Effector memory CD4-positive, alpha-beta T cell (primary cell): Measurements from ENCODE around the gene SEC61B.
"Not testable (repeated sequence)": the region's sequence is repeated elsewhere in the genome, so short reads cannot be mapped to it uniquely, and the experiment has no call there.

Source experiments
- DNase-seq, 3 donors: peaks; one replicate each; pipeline ENCODE4 v3.0.0-alpha.2; 2020
- H3K27ac ChIP-seq: 2 replicates; pipeline ENCODE4 v1.7.0; 2013; ENCODE audit warnings: mild to moderate bottlenecking, low read length, moderate library complexity; ENCODE audit not compliant: insufficient read depth, poor library complexity, severe bottlenecking
- H3K27me3 ChIP-seq: replicated peaks from 2 replicates; pipeline ENCODE4 v1.7.0; 2013; ENCODE audit warnings: mild to moderate bottlenecking, low read length; ENCODE audit not compliant: insufficient read depth, control insufficient read depth, poor library complexity, severe bottlenecking
- H3K36me3 ChIP-seq: 2 replicates; pipeline ENCODE4 v1.7.0; 2013; ENCODE audit warnings: mild to moderate bottlenecking, low read length, moderate library complexity; ENCODE audit not compliant: control insufficient read depth, insufficient read depth
- H3K4me1 ChIP-seq: 2 replicates; pipeline ENCODE4 v1.7.0; 2013; ENCODE audit warnings: low read length, mild to moderate bottlenecking; ENCODE audit not compliant: control insufficient read depth, insufficient read depth, poor library complexity, severe bottlenecking
- H3K4me3 ChIP-seq: 2 replicates; pipeline ENCODE4 v1.7.0; 2013; ENCODE audit warnings: low read length, low read depth, mild to moderate bottlenecking; ENCODE audit not compliant: insufficient read depth, poor library complexity, severe bottlenecking
- H3K9me3 ChIP-seq: 2 replicates; pipeline ENCODE4 v1.7.0; 2013; ENCODE audit warnings: mild to moderate bottlenecking, low read length, moderate library complexity; ENCODE audit not compliant: control insufficient read depth

The SEC61B gene

GRCh38 chr9:99190597-99191283 is 31.3 kb upstream of the SEC61B start:
- no peaks in the 10 kb centered on the region for H3K9me3 ChIP-seq
- H3K4me1 ChIP-seq, result no peaks in the 10 kb centered on the region
- no peak for DNase-seq
- H3K27me3 ChIP-seq, result no peaks in the 10 kb centered on the region
- no peak overlapping the region for H3K27ac ChIP-seq
- H3K4me3 ChIP-seq, result no peak overlapping the region
- no peaks in the 10 kb centered on the region for H3K36me3 ChIP-seq

DNA sequence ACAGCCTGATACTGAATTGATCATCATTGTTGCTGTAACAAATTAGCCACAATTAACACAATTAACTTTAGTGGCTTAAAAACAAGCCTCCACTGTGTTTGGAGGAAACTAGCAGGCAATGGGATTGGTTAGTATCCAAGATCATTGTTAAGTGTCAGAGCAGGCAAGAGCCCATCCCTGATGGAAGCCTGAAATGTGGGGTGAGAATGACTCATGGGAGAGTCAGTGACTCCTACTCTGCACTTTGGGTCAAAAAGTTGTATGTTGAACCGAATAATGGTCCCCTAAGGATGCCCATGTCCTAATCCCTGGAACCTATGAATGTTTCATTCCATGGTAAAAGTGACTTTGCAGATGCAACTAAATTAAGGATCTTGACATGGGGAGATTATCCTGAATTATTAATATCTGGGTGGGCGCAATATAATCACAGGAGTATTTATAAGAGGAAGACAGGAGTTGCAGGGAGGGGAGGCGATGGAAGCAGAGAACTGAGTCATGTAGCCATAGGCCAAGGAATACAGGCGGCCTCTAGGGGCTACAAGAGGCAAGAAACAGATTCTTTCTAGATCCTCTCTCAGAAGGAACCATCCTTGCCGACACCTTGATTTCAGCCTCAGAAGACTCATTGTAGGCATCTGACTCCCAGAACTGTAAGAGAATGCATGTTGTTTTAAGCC is 29.2 kb upstream of the SEC61B start:
- H3K4me3 ChIP-seq, result no peak overlapping the region
- no peaks in the 10 kb centered on the region for H3K9me3 ChIP-seq
- no peaks in the 10 kb centered on the region for H3K27me3 ChIP-seq
- no peaks in the 10 kb centered on the region for H3K36me3 ChIP-seq
- no peak for DNase-seq
- no peak overlapping the region for H3K27ac ChIP-seq
- H3K4me1 ChIP-seq, result no peaks in the 10 kb centered on the region

- no peak overlapping the region for H3K4me3 ChIP-seq
- no peak overlapping the region for H3K27ac ChIP-seq
- no peaks in the 10 kb centered on the region for H3K36me3 ChIP-seq
- H3K9me3 ChIP-seq, result no peaks in the 10 kb centered on the region
- no peaks in the 10 kb centered on the region for H3K27me3 ChIP-seq
- no peaks in the 10 kb centered on the region for H3K4me1 ChIP-seq
- DNase-seq, result no peak
These were observed 28.6 kb upstream of the SEC61B start for GRCh38 chr9:99193466-99193821.

DNA sequence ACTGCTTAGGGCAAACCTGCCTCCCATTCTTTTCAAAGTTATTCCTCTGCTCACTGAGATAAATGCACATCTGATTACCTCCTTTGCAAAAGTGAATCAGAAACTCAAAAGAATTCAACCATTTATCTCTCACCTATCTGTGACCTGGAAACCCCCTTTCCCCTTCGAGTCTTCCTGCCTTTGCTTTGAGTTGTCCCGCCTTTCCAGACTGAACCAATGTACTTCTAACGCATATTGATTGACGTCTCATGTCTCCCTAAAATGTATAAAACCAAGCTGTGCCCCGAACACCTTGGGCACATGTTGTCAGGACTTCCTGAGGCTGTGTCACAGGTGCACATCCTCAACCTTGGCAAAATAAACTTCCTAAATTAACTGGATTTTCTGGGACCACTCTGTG is 25.6 kb upstream of the SEC61B start:
- not testable (repeated sequence) for H3K4me1 ChIP-seq, H3K4me3 ChIP-seq, DNase-seq, H3K27me3 ChIP-seq, H3K27ac ChIP-seq, H3K36me3 ChIP-seq, H3K9me3 ChIP-seq

DNA sequence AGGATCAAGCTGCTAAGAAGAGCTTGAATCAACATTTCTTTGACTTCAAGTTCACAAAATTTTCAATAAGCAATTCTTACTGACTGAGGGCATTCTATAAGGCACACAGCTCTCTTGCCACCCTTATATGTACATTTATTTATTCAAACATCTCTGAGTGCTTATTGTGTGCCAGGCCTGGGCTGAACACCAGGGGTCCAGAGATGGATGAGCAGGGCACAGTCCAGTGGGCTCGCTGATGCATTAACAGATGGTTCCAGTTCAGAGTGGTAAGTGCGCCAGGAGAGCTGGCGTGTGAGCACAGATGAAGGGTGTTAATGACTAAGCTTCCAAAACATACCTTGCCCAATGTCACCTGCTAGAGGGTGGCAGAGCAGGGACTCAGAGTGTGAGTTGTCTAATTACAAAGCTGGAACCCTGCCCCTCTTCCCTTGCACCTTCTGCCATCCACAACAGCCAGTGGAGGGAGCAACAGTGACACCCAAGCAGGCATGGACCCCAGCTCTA is 24.9 kb upstream of the SEC61B start:
- Histone ChIP-seq H3K4me1 (no peaks in the 10 kb centered on the region), H3K36me3 (no peaks in the 10 kb centered on the region), H3K9me3 (no peaks in the 10 kb centered on the region), H3K4me3 (no peak overlapping the region), H3K27me3 (no peaks in the 10 kb centered on the region), H3K27ac (no peak overlapping the region)
- no peak for DNase-seq

- H3K9me3 ChIP-seq, result no peaks in the 10 kb centered on the region
- H3K4me3 ChIP-seq, result no peak overlapping the region
- H3K27ac ChIP-seq, result no peak overlapping the region
- no peaks in the 10 kb centered on the region for H3K4me1 ChIP-seq
- DNase-seq, result no peak
- no peaks in the 10 kb centered on the region for H3K27me3 ChIP-seq
- H3K36me3 ChIP-seq, result no peaks in the 10 kb centered on the region
These were observed 24.1 kb upstream of the SEC61B start for GRCh38 chr9:99197987-99198386.

- Histone ChIP-seq H3K9me3 (no peaks in the 10 kb centered on the region), H3K36me3 (no peaks in the 10 kb centered on the region), H3K4me1 (no peaks in the 10 kb centered on the region), H3K4me3 (no peak overlapping the region), H3K27ac (no peak overlapping the region), H3K27me3 (no peaks in the 10 kb centered on the region)
- no peak for DNase-seq
These were observed 22.0 kb upstream of the SEC61B start for GRCh38 chr9:99199938-99200539.

DNA sequence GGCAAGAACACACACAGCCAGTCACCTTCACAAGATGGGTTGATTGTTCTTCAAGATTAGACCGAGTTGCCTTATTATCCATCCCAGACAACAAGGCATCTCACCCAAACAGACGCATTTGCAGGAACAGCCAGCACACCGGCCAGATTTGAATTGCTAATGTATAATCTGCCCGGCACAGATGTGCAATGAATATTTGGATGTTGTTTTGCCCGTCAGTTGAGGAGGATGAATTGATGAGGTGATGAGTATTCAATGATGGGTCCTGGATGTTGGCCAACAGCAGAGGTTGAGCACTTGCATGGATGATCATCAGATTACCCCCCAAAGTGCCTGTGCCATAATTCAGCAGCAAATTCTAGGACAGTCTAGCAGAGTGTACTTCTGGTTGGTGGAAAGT is 20.5 kb upstream of the SEC61B start:
- no peaks in the 10 kb centered on the region for H3K9me3 ChIP-seq
- no peak overlapping the region for H3K27ac ChIP-seq
- H3K4me3 ChIP-seq, result no peak overlapping the region
- no peak for DNase-seq
- H3K36me3 ChIP-seq, result no peaks in the 10 kb centered on the region
- no peaks in the 10 kb centered on the region for H3K4me1 ChIP-seq
- H3K27me3 ChIP-seq, result no peaks in the 10 kb centered on the region

DNA sequence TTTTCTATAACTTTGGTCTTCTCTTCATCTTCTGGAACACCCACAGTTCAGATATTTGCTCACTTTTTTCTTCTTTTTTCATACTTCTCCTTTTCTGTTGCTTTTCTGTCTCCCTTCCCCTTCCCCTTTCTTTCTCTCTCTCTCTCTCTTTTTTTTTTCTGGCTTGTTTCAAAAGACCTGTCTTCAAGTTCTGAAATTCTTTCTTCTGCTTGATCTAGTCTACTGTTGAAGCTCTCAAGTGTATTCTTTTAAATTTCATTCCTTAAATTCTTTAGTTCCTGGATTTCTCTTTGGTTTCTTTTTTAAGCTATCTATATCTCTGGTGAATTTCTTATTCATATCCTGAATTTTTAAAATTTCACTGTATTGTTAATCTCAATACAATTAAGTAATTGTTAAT is 11.5 kb upstream of the SEC61B start:
- no peak for DNase-seq
- H3K36me3 ChIP-seq, result no peaks in the 10 kb centered on the region

GRCh38 chr9:99211746-99212145 is 10.3 kb upstream of the SEC61B start:
- Histone ChIP-seq H3K36me3 (no peaks in the 10 kb centered on the region), H3K4me1 (no peaks in the 10 kb centered on the region), H3K4me3 (no peak overlapping the region), H3K27ac (no peak overlapping the region), H3K9me3 (no peaks in the 10 kb centered on the region), H3K27me3 (no peaks in the 10 kb centered on the region)
- DNase-seq, result no peak

More for the DNA sequence above, 11.5 kb upstream of the SEC61B start:
- H3K4me3 ChIP-seq, result no peak overlapping the region
- H3K27ac ChIP-seq, result no peak overlapping the region
- H3K27me3 ChIP-seq, result no peaks in the 10 kb centered on the region
- H3K9me3 ChIP-seq, result no peaks in the 10 kb centered on the region
- no peaks in the 10 kb centered on the region for H3K4me1 ChIP-seq
